HG03175 (cell line): ENCODE data around the gene RNU5D-1.

ENCODE experiments used
- ATAC-seq: cut with Tn5 transposase; IDR thresholded peaks from one replicate; pipeline ENCODE4 v1.9.1; 2021; ENCODE audit warnings: mild to moderate bottlenecking, moderate library complexity; ENCODE audit not compliant: unreplicated experiment

The RNU5D-1 gene

DNA sequence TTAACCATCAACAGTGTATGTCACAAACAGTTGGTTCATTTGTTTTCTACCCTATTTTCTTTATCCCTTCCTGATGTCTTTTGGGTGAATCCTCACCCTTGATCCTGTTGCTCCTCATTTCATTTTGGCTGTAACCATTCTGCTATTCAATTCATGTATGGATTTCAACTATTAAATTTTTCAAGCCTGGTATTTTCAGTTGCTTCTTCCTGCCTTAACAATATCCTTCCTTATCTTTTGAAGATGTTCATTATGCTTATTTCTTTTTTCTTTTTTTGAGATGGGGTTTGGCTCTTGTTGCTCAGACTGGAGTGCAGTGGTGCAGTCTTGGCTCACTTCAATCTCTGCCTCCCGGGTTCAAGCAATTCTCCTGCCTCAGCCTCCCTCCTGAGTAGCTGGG lies 2.8 kb upstream of the RNU5D-1 start:
- ATAC-seq = no peak

DNA sequence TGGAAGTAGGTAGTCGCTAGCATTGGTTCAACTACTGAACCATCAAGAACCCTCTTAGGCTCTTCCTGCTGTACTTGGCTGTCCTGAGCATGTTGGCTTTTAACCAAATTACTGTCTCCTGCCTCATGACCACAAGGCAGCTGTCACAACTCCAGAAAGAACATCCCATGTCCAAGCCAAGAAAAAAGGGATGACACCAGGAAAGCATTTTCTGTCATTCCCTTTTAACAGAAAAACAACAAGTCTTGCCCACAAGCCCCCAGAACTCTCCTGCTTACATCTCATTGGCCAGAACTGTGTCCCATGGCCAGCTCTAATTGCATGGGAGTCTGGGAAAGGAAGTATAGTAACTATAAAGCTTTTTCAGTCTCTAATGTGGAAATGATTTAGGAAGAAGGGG lies 2.4 kb upstream of the RNU5D-1 start:
- ATAC-seq = no peak

DNA sequence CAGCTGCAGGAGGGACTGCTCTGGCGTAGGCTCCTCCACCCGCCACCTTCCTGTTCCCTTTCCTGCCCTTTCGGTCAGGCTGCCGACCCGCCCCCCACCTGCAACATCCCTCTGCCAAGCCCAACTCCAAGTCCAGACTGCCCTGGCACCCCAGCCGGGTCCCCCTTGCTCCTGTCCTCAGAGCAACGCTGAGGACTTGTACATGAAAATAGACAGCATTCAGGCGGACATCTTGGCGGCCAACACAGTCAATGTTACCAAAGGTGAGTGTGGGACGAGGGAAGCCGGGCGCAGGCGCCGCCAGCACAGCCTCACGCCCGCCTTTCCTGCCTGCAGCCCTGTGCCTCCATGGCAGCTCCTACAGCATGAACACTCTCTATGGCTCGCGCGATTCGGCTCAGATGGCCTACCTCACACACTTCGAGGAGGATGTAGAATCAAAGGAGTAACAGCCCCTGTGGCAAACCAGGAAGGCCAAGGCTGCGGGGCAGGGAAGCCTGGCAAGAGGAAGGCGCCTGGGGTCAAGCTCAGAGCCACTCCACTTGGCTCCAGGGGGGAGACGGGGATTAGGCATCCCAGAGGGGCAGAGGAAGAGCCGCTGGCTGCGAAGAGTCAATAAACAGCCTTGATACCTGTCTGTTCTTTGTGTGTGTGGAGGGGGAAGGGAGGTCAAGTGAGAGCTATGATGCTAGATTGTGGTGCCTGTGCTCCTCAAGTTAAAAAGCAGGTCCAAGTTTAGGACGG lies 5.8 kb downstream of the RNU5D-1 start:
- no peak for ATAC-seq

GRCh38 chr1:44724296-44724954 lies 6.5 kb downstream of the RNU5D-1 start:
- ATAC-seq = no peak

- ATAC-seq = peak; percentile 40
Measured at GRCh38 chr1:44723496-44724295, 7.3 kb downstream of the RNU5D-1 start.

GRCh38 chr1:44723064-44723463 lies 7.9 kb downstream of the RNU5D-1 start:
- ATAC-seq = no peak

DNA sequence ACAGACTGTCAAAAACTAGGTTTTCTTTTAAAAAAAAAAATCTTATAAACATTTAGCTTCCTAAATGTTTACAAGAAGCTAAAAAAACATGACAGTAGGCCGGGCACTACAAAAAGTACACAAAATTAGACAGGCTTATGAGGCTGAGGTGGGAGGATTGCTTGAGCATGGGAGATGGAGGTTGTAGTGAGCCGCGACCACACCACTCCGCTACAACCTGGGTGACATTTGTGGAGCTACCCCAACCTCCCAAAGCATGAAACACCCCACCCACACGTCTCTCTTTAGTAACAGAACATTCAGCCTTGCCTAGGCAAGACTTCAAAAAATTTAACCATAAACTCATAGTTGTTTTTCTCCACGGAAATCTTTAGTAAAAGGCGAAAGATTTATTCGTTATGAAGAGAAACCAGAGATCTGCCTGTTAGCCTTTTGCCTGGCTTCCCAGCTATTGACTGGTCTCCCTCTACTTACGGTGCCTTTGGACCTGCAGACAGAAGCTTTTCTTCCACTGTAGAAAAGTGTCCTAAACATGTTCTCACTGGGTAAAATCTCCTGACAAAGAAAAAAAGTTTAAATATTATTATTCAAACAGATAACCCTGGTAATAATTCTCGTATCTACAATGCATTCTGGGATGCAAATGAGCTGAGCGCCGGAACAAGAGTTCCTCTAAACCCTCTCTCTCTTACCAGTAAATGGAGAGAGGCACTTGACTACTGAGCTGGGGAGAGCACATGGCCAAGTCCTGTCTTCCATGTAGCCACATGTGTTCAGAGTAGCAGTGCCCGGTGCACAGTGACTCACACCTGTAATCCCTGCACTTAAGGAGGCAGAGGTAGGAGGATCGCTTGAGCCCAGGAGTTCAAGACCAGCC lies 9.2 kb downstream of the RNU5D-1 start:
- ATAC-seq = peak; percentile 80

- ATAC-seq = no peak
Measured at GRCh38 chr1:44720281-44720680, 10.7 kb downstream of the RNU5D-1 start.

DNA sequence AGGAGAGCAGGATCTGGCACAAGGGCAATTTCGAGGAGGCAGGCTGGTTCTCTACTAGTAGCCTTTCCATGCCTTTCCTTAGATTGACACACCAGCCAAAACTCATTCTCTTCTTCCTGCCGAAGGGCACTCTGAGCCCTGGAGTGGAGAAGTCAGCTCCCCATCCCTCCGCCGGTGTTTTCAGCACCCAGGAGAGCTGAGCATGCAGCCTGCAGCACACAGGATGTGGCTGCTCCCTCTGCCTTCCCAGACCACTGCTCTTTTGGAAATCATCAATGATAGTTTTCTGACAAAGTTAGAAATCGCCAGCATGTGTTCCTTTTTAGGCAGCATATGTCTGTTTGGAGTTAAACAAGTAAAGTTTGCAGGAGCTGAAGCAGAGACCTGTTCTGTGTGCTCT lies 11.7 kb downstream of the RNU5D-1 start:
- ATAC-seq = no peak

GRCh38 chr1:44718091-44718490 lies 12.9 kb downstream of the RNU5D-1 start:
- ATAC-seq = no peak

DNA sequence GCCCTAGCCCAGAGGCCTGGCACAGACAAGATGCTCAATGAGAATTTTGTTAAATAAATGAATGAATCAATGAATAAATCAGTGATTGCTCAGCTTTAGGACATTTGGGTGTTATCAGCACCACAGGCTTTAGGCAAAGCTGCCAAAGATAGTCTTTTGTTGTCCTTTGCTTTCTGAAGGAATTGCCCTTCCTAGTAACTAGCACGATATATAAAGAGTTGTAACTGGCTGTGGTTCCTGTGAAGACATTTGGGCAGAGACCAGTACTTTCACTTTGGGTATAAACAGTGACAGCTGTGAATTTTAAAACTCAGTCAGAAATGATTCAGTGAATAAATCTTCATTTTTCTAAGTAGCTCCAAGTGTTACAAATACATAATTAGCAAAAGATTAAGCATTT lies 13.3 kb downstream of the RNU5D-1 start:
- no peak for ATAC-seq

DNA sequence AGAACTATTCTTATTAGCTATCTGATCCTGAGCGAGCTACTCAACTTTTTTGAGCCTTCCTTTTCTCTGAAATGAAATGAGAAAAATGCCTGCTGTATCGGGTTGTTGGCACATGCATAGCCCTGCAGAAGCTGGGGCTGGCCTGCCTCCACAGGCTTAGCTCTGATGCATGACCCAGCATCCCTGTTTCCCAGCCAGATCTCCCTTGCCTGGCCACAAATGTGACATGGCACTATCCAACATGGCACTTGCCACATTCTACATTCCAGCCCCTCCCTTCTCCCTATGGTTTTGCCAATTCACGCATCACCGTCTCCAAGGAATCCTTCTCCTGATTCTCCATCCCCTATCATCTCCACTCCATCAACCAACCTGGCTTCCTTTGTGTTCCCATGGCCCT lies 13.8 kb downstream of the RNU5D-1 start:
- no peak for ATAC-seq

DNA sequence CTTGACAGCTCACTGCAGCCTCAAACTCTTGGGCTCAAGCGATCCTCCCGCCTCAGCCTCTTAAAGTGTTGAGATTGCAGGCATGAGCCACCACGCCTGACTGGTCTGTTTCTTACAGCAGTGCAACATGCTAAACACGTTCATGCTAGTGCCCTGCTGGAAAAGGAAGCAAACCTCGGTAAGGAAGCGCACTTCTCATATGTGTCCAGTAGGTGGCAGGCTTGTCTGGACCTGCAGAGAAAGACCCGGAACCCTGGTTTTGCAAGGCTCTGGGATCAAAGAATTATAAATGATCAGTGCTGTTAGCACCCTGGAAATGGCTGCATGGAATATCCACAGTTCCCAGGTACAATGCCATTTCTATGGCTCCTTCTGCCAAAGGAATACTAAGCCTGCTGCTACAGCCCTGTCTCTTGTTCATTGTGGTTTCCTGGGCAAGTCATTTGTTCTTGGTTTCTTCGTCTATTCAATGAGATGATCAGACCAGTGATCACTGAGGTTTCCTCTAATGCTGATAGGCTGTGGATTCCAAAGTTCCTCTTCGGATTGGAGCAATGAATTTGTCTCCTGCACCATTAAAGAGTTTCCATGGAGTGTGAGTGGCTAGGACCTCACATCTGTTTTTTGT lies 15.9 kb downstream of the RNU5D-1 start:
- peak; percentile 57 for ATAC-seq

- no peak for ATAC-seq
Measured at GRCh38 chr1:44714532-44714931, 16.4 kb downstream of the RNU5D-1 start.

GRCh38 chr1:44713321-44713781 lies 17.6 kb downstream of the RNU5D-1 start:
- ATAC-seq = no peak

DNA sequence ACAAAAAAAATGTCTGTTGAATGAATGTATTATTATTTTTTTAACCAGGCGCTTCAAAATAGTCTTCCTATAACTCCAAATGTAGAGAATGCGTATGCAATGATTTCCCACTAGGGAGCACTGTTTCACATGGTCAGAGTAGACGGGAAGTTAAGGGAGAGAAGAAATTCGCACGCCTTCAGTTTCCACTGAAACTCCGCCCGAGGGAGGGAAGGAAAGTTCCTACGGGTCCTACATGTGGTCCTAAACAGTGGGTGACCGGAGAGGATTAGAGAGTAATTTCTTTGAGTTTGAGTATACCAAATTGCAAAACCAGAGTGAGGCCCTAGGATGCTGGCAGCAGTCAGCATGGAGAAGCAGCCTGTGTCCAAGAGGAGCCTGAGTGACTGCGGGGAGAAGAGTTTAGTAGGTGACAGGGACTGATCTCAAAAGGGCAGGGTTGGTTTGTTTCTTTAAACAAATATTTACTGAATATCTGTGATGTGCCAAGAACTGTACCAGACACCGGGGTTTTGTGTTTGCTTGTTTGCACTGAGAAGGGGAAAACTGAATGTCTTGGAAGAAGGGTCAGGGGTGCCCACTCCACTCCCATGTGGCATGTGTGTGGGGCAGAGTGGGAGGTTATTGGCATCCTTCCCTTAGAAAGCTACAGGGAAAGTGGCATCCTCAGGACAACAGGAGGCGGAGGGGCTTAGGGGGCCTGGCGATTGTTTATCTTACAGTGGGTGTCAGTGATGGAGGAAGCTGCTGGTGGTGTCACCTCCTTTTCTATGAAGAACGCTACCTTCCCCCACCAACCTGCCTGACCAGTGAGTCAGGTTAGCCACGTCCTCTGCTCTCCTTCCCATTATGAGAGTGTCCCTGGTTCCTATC lies 22.8 kb downstream of the RNU5D-1 start:
- no peak for ATAC-seq

GRCh38 chr1:44707112-44707881 lies 23.7 kb downstream of the RNU5D-1 start:
- no peak for ATAC-seq

- ATAC-seq = no peak
Measured at GRCh38 chr1:44705938-44706337, 25.0 kb downstream of the RNU5D-1 start.

DNA sequence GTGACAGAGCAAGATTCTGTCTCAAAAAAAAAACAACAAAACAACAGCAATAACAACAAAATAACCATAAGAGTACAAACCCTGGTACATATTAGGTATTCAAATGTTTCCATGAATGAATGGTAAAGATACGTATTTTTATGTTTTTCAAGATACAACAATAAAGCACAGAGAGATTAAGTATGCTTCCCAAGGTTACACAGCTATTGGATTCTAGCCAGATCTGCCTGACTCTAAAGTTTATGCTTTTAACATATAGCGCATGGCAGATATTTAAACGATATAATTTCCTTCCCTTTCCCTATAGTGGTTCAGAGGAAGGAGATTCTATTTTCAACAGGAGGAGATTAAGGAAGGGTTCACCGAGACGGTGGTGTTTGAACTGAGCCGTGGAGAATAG lies 25.5 kb downstream of the RNU5D-1 start:
- ATAC-seq = no peak
